LNCaP clone FGC (cell line): ENCODE results near the gene S100A7.

ENCODE experiments used
- DNase-seq: peaks from one replicate; pipeline ENCODE4 v3.0.0-alpha.2; 2011; ENCODE audit warnings: low read depth
- H3K4me3 ChIP-seq: 2 replicates; pipeline ENCODE4 v1.5.1; 2011; ENCODE audit warnings: mild to moderate bottlenecking, low read depth, low read length, control low read depth
- CTCF ChIP-seq: IDR thresholded peaks from 2 replicates; pipeline ENCODE4 v1.5.1; 2012; ENCODE audit warnings: mild to moderate bottlenecking; ENCODE audit not compliant: control insufficient read depth, insufficient read depth; ENCODE audit errors: extremely low read depth

Gene S100A7

DNA sequence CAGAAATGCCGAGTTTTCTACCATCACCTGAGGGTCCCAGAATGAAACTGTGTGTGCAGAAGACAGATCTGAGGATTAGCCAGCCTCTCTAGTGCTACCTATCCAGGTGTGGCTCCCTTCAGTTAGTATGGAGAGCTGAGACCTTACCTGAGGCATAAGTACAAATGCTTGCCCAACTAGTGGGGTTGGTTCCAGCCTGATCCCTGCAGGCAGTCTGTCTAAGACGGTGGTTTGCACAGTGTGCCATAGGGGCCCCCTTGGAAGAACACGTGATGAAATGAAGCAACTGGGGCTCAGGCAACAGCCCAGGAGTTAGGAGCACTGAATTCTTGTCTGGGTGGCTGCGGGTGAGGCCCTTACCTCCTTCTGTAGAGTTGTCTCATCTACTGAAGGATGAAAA lies 28.5 kb downstream of the S100A7 start:
- no peak overlapping the region for H3K4me3 ChIP-seq
- TF ChIP-seq CTCF = no peak
- DNase-seq = no peak

DNA sequence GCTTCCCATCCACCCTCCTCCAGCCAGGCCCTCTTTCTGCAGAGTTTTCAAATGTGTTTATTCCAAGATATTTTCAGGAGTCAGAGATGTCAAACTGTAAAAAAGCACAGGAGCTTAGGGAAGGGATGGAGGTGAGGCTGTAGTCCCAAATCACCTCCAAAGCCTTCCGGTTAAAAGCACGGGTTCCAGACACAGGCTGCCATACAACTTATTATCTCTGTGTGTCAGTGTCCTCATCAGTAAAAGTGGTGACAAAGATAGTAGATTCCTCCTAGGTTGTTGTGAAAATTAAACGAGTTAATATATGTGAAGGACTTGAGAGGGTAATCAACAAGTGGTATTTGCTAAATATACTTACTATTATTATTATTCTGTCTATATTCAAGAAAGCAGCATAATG lies 29.0 kb downstream of the S100A7 start:
- H3K4me3 ChIP-seq = no peak overlapping the region
- DNase-seq = no peak
- TF ChIP-seq CTCF = no peak

DNA sequence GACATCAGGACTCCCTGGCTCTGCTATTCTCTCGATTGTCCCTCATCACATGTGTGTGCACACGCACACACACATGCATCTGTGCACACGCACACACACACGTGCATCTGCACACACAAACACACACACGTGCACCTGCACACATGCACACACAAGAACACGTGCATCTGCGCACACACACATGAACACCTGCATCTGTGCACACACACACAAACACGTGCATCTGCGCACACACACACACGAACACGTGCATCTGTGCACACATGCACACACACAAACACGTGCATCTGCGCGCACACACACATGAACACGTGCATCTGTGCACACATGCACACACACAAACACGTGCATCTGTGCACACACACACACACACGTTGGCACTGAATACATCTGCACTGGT lies 29.4 kb downstream of the S100A7 start:
- no peak for TF ChIP-seq CTCF
- no peak overlapping the region for H3K4me3 ChIP-seq
- DNase-seq = no peak

- H3K4me3 ChIP-seq = no peak overlapping the region
- no peak for DNase-seq
- TF ChIP-seq CTCF = no peak
Measured at GRCh38 chr1:153430561-153430960, 29.9 kb downstream of the S100A7 start.

- TF ChIP-seq CTCF = no peak
- no peak overlapping the region for H3K4me3 ChIP-seq
- no peak for DNase-seq
Measured at GRCh38 chr1:153430166-153430553, 30.3 kb downstream of the S100A7 start.

GRCh38 chr1:153429266-153430165 lies 30.9 kb downstream of the S100A7 start:
- TF ChIP-seq CTCF = no peak
- DNase-seq = no peak
- H3K4me3 ChIP-seq = no peak overlapping the region

GRCh38 chr1:153428791-153429190 lies 31.7 kb downstream of the S100A7 start:
- DNase-seq = no peak
- no peak overlapping the region for H3K4me3 ChIP-seq
- no peak for TF ChIP-seq CTCF
